ENCODE measurements around the gene CCHCR1.

CCHCR1 gene

DNA sequence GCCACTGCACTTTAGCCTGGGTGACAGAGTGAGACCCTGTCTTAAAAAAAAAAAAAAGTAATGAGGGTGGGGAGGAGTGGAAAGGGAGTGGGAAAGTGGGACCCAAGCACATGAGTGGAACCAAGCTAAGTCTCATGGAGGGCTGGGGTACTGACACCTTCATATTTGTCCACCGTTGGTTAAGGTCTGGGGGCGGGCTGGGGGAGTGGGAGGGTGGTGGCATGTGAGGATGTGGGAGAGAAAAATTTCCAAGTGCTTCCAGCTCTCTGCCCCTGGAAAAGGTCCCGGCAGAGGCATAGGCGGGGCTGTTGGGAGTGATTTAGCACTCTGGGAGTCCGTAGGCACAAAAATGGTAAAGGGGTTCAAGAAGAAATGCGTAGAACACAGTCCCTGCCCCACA is 24.8 kb downstream of the CCHCR1 start:
- DNase-seq (ENCODE audit: extremely low read depth in 1 of 2, low read depth in 1 of 2) = no peak

DNA sequence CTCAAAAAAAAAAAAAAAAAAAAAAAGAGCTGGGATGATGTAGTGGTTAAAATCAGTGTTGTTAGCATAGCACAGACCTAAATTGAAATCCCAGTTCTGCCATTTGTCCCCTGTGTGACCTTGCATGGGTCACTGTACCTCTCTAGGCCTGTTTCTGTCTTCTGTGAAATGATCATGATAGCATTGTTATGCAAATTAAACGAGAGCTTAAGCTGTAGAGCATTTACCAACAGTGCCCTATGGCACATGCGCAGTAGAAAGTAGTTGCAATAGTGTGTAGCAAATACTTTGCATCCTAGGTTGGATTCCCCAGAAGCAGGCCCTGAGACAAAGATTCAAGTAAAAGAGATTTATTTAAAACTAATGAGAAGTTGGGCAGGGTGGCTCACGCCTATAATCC is 26.0 kb downstream of the CCHCR1 start:
- DNase-seq (ENCODE audit: extremely low read depth in 1 of 2, low read depth in 1 of 2) = no peak

DNA sequence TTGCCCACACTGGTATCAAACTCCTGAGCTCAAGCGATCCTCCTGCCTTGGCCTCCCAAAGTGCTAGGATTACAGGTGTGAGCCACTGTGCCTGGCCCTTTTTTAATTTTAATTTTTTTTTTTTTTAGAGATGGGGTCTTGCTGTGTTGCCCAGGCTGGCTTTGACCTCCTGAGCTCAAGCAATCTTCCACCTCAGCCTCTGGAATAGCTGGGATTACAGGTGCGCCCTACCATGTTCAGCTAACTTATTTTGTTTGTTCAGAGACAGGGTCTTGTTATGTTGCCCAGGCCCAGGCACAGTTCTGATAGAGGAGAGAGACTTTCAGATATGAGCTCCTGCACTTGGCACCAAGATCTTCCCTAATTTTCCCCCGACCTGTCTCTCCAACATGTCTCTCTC is 26.9 kb downstream of the CCHCR1 start:
- no peak for DNase-seq (ENCODE audit: extremely low read depth in 1 of 2, low read depth in 1 of 2)

DNA sequence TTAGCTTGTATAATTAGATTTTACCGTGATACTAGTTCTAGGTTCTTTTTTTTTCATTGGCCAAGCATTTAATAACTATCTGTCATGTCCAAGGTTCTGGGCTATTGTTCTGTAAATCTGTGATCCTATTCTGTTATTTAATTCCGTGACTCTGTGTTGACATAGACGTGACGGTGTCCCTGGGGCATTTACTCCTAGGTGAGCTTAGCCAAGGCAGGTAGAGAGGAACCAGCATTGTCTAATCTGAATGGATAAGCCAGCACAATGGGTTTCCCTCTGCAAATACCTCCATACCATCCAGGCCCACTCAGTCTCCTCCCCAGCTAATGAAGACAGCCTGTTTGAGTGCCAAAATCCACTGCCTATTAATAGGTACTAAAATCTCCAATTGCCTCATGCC is 28.5 kb downstream of the CCHCR1 start:
- DNase-seq (ENCODE audit: extremely low read depth in 1 of 2, low read depth in 1 of 2) = no peak

DNA sequence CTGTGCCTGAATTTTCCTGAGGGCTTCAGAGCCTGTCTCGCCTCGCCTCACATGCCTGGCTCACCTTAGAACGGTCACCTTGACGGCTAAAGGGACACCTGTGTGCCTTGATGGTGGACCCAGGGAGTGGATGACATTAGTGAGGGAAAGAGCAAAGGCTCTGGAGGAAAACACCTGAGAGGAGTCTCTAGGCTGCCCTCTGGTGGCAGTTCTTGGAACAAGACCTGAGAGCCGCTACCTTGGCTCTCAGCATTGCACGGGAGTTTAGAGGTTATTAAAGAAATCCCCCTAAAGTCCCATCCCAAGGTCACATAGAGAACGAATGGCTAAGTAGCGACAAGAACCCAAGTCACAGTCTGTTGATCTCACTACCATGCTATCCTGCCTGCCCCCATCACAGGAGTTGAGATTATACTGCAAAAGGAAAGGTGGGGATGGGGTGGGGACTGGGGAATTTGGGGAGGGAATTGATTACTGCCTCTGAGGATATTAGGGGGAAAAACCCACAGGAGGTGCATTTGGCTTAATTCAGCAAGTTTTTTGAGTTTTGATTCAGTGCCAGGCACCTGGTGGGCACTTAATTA is 29.4 kb downstream of the CCHCR1 start:
- peak; percentile 24 to 26 for DNase-seq (ENCODE audit: extremely low read depth in 1 of 2, low read depth in 1 of 2)

DNA sequence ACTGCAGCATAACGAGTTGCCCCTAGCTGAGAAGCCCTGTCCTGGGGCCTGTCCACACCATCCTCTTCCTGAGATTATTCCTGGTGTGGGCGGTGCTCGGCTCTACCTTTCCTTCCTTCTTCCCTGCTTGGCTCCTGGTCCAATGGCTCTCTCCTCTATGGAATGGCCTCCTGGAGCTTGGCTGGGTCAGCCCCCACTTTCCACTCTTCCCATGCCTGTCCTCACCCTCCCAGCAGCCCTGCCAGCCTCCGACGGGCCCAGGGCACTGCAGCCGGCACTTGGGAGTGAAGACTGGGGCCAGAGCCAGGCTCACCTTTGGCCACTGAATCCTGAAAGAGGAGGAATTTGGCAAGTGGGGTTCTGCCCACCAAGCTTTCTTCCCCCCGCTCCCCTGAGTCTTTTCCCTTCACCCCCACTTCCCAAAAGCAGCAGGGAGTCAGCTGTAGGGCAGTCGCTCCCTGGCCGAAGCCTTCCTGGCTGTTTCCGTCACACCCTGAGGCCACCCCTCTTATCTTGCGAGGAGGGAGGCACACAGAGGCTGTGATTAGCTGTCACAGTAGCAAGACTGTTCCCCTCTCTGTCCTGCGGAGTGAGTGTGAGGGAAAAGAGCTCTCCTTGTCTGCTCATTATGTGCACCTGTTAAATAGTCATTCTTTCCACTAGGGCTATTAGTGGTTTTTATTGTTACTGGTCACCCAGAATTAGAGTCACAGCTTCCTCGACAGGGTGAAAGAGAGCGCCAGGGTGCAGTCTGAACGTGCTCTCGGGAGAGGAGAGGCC is 31.0 kb downstream of the CCHCR1 start:
- DNase-seq (ENCODE audit: extremely low read depth in 1 of 2, low read depth in 1 of 2) = no peak

DNA sequence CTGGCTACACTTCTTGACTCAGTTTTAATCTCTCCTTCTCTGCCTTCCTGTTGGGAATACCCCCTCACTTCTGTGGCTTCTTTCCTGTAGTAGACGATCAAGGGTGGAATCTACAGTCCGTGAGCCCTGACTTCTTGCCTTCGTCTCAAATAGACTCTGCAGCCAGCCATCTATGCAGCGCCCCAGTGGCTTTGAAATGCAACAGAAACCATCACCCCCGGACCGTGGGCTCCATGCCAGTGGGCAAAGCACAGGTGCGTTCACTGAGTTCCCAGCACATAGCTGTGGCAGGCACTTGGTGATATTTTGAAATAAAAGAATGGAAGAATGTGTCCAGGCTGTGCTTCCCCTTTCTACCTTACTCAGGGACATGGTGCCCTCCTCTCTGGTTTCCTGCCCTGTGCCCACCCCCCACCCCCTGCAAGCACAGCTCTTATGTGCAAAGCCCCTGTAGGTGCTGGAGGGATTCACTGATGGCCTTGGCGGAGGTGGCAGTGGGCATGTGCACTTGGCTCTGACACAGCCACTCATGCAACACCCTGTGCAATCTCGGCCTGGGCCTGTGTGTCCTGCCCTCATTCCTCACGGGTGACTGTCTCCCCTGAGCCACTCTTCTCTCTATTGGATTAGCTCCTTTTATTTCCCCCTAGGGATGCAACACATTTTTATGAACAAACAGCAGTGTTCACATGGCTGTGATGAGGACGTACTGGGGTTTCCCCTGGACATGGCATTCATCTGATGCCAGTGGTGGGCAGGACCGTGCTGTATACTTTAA is 31.8 kb downstream of the CCHCR1 start:
- no peak for DNase-seq (ENCODE audit: extremely low read depth in 1 of 2, low read depth in 1 of 2)

DNA sequence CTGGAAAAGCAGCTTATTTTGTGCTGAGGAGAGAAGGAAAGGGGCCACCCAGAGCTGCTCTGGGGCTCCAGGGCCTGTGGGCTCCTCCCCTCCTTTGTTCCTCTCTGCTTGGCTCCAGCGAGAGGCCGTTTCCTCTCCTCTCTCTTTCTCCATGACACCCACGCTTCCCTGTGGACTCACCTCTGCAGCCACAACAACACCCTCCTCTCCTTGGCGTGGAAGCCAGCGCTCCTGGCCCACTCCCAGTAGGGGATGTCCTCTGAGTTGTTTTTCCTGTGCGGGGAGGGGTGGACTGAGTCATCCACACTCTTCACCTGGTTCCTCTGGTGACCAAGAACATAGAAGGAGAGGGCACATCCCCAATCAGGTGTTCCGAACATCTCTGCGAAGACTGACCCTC is 32.4 kb downstream of the CCHCR1 start:
- no peak for DNase-seq (ENCODE audit: extremely low read depth in 1 of 2, low read depth in 1 of 2)

DNA sequence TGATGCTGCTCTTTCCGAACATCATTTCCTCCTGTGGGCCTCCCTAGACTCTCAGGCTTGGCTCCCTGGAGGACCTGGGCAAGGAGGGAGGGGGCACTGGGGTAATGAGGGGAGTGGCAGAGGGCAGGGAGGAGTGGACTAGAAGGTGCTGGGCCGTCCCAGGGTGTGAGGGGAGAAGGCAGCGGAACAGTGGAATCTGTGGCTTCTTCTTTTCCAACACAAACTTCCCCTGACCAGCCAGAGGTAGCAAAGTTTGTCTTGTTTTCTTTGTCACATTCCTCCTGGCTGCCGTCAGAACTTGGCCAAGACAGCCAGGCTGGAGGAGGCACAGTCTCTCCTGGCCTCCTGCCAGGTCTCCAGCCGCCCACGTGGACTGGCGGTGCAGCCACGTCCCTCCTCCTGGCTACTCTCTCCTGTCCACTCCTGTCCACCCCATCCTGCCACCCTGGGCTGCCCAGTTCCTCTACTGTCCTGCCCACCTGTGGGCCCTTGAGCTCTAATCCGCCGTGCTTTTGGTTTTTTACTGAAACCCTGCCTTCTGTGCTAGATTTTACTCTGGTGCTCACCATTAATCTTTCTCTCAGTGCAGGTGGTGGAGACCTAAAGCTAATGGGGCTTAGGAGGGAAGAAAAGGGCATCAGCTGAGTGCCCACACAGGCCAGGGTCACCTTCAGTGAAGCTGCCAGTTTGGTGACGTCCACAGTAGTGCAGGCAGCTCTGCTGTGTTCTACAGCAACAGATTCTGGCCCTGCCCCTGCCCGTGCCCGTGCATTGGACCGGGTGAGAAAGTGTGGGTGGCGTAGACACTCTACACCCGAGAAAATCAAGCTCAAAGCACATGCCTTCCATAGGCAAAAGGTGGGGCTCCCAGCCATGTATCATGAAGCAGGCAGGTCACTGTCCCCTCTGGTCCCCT is 34.6 kb downstream of the CCHCR1 start:
- DNase-seq (ENCODE audit: extremely low read depth in 1 of 2, low read depth in 1 of 2) = no peak

DNA sequence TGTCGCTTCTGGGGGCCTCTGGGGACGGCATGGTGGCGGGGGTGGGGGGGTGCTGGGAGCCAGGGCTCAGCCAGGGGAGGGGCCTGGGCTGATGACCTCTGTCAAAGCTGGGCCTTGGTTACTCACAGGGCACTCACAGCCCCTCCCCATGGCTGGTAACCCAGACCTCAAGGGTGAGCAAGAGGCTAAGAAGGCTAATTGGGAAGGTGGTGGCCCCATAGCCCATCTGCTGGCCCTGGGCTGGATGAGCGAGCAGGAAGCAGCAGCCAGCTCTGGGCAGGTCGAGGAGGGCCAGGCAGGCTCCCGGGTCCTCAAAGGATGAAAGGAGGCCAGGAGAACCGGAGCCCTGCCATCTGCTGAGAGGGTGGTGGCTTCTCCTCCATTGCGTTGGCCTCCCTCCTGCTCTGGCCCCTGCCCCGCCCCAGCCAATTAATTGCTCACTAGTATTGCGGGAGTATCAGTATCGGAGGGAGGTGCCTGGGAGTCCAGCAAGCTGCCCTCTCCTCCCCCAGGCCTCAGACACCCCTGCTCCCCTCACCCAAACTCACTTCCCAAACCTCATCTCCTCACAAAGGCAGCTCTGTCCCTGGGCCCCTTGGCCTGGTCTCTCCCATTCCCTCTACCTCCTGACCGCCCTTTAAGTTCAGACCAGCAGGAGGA is 36.3 kb downstream of the CCHCR1 start:
- no peak for DNase-seq (ENCODE audit: extremely low read depth in 1 of 2, low read depth in 1 of 2)

DNA sequence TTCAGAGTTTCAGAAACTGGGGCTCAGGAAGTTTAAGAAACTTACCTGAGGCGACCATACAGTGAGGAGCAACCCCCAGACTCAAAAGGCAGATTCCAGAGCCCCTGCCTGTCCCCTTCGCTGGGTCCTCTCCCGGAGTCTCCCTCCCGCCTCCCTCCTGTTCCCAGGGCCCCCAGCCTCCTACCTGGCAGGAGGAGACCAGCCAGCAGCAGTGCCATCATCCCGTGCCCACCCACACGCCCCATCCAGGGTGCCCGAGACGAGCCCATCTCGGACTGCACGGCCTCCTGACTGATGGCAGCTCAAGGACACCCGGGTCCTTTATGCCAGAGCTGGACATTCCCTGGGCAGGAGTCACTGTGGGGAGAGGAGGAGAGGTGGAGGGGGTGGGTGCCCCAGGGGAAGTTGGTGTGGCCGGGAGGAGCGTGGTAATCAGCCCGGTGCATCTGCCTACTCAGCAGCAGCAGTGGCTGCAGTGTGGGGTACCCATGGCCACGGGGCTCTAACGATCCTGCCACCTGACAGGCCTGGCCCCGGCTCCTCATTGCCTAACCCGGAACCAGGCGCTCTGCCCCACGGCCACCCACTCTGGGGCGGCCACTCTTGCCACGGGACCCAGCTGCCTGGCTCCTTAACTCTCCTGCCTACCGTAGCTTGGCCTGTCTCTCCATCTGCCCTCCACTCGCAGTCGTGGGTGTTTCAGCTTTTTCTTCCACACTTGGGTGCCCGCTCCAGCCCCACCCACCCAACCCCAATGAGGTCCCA is 37.3 kb downstream of the CCHCR1 start, which contains the start of gene CDSN:
Gene CDSN, minus strand, starts transcription at position 296 of the 765 bp plus-strand sequence. Its CDS starts 27 bp downstream, at position 269.
- DNase-seq (ENCODE audit: extremely low read depth in 1 of 2, low read depth in 1 of 2) = no peak

DNA sequence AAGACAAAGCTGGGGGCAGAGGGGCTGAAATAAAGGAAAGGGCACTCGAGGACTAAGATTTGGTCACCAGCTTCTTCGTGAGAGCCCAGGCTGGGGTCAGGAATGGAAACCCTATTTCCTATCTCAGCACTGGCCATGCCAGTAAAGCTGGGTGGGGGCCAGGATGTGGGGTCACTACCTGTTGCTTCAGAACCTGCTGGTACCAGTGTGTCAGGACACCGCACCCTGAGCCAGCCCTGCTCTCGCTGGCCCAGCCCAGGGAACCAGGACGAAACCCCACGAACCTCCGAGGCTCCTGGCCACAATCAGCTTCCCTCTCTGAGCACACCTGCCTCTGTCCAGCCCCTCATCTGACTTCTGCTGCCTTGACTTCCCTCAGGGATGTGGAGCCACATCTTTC is 39.4 kb downstream of the CCHCR1 start:
- DNase-seq (ENCODE audit: extremely low read depth in 1 of 2, low read depth in 1 of 2) = no peak

DNA sequence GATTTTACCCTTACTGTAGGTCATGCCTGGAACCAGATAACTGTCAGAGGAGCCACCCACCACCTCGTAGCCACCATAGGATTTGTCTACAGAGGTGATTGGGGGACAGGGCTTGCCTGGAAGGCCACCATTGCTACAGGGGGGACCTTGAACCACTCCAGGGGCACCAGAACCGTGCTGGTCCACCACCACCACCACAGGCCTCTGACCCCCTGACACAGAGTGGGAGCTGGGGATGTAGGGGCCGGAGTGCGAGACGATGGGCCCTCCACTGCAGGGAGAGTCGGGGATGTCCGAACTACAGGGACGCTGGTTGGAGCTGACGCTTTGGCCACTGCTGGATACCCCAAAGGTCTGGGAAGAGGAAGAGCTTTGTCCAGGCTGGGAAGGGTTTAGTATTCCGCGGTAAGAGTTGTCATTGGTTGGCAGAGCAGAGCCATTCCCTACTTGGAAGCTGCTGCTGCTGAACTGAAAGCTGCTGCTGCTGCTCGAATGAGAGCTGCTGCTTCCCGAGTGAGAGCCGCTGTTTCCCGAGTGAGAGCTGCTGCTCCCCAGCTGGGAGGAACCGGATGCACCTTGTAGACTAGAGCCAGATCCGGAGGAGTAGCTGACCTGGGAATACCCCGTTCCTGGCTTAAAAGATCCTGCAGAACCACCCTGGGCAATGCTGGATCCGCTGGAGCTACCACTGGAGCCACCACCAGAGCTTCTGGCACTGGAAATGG is 40.8 kb downstream of the CCHCR1 start:
- DNase-seq (ENCODE audit: extremely low read depth in 1 of 2, low read depth in 1 of 2) = no peak

DNA sequence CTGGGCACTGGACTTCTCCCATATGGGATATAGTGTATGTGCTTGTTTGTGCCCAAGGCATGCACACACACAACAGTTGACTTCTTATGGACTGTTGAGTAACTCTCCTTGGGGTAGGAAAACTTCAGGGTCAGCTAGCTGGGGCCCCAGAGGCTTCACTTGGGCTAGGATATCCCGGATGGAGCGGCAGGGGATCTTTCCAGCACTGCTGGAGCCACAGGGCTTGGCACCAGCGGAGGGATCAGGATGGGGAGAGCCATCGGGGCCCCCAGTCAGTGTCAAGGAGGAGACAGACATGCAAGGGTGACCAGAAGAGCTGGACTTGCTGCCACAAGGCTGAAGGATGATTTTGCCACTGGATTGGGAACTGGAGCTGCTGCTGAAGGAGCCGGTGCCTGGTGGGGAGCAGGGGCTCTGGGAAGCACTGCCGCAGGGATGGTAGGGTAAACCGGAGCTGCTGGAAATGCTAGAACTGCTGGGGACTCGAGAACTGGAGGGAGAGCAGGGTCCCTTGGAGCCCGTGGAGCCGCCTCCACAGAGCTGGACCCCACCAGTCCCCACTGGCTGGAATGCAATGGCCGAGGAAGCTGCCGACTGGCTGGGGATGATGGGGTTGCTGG is 41.6 kb downstream of the CCHCR1 start:
- DNase-seq (ENCODE audit: extremely low read depth in 1 of 2, low read depth in 1 of 2) = no peak

DNA sequence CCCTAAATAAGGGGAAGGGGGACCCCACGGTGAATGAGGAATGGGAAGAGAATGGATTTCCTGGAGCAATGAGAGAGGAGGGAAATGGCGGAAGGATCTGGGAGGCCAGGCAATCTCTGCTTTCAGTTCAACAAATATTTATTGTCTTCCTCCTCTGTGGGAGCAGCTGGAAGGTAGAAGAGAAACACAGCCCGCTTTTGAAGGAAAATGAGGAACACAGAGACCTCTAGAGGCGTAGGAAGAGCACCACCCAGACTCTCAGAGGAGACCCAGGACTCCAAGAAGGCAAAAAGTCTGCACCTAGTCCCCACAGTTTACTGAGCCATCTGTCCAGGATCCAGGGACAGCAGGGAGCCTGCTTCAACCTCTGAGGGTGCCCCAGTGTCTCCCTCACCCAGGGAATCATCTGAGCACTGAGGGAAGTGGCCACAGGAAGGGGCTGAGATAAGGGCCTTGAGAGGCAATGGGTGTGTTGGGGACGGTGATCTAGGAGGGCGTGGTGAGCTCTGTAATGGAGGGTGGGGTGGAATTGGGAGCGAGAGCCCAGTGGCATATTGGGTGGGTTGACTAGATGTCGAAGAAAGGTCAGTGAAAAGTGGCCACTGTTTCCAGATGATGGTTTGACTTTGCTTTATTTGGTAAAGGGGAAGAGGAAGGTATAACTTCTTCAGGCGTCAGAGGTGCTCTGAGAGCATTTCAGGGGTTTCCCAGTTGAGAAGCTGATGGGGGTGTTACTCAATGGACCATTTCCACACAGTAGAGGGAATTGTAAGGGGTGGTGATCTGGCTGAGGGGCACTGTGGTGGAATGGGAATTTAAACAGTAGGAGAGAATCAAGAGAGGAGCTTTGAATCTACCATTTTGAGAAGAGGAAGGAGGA is 42.4 kb downstream of the CCHCR1 start:
- no peak for DNase-seq (ENCODE audit: extremely low read depth in 1 of 2, low read depth in 1 of 2)

DNA sequence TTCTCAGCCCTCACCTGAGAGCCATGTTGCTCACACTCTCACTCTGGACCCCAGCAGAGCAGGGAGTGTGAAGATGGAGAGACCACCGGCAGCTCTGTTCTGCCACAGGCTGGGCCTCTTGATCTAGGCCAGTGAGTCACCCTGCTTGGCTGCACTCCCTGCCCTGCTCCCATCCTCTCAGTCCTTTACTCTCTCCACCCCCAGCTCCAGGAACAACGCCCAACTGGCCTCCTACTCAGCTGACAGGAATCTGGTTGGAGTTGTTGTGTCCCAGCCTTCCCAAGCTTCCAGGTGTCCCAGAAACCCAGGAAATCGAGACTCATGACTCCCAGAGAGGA is 43.1 kb downstream of the CCHCR1 start, which contains the start of gene PSORS1C1:
Gene PSORS1C1, plus strand, starts transcription at position 260 of the 338 bp plus-strand sequence. CDS start 14,833 bp downstream, outside the sequence.
- DNase-seq (ENCODE audit: extremely low read depth in 1 of 2, low read depth in 1 of 2) = no peak

DNA sequence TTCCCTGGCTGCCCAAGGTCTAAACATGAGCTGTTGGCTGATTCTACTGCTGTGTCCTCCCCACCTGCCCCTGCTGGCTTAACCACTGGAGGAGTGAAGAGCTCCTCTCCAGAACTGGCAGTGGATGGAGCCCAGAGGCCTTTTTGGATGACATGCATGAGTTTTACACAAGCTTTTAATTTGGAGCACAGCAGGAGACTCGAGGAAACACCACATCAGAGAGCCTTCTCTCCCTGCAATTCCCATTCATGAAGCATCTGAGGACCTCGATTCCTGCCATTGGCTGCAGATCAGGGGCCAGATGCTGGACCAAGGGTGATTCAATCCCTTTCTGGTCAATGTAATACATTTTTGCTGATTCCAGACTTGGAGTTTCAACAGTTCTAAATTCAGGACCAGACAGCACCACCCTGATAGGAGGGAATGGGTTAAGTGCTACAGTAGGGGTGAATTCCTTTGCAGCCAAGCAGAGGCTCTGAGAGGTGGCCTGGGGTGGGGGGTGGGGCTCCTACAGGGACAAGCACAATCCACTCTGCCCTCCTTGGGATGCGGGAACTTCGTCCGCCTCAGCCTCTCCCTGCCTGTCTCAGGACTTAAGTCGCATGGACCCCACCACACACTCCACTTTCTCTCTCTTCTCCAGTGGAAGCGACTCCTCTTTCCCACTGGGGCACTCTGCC is 43.6 kb downstream of the CCHCR1 start:
- no peak for DNase-seq (ENCODE audit: extremely low read depth in 1 of 2, low read depth in 1 of 2)

Data from stimulated activated CD8-positive, alpha-beta memory T cell treated with anti-CD3 and anti-CD28 coated beads, Interleukin-7, amount 100 ng/mL, for 48 hours (primary cell).